ENCODE results near the gene ITPKB.
"Not testable (repeated sequence)": the region's sequence is repeated elsewhere in the genome, so short reads cannot be mapped to it uniquely, and the experiment has no call there.

The ITPKB gene

GRCh38 chr1:226598955-226599354 is 140.1 kb downstream of the ITPKB start:
- not testable (repeated sequence) for DNase-seq

DNA sequence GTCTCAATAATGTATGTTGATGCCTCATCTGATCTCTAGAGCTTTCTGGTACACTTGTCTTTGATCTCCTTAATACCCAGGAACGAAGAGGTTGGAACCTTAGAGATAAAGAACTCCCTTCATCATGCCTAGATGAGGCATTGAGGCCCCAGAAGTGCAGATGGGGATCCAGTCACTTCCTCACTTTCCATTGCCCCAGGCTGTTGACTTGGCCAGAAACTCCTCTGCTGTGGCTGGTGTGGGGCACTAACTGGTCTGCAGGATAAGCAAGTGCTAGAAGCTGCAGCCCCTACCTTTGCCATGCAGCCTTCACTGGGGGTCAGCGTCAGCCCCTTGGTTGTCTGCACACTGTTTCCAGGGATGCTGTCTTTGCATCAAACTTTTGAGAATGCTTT is 140.6 kb downstream of the ITPKB start:
- DNase-seq, result no peak

DNA sequence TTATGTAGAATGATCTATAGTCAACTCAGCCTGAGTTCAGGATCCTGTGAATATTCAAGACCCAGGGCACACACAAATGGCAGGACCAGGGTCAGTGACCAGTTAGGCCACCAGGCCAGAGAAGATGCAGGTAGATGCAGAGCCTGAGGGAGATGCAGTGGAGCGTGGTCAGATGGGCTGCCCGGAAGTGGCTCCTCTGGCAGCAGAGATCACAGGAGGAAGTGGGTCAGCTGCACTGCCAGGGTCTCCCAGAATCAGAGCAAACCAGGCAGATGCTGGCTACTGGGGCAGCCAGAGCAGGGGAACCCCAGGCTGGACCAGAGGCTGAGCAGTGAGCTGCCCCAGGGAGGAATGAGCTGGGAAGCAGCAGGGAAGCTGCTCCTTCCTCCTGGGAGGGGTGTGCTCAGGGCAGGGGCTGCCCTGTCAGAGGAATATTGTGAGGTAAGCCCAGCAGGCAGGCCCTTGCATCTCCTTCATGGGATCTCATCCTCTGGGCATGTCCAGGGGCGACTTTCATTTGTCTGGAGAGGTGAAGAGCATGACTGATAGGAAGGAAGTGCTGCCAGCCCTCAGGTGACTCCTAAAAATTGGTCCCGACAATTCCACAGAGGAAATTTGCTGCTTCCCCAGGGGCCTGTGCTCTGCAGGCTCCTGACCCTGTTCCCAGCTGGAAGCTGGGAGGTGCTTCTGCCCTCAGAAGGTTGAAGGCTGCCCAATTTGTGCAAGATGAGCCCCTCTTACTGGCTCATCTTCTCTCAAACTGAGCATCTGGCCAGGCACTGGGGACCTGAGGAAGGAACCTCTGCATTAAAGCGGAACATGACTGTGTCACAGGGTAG is 141.2 kb downstream of the ITPKB start:
- no peak for DNase-seq

DNA sequence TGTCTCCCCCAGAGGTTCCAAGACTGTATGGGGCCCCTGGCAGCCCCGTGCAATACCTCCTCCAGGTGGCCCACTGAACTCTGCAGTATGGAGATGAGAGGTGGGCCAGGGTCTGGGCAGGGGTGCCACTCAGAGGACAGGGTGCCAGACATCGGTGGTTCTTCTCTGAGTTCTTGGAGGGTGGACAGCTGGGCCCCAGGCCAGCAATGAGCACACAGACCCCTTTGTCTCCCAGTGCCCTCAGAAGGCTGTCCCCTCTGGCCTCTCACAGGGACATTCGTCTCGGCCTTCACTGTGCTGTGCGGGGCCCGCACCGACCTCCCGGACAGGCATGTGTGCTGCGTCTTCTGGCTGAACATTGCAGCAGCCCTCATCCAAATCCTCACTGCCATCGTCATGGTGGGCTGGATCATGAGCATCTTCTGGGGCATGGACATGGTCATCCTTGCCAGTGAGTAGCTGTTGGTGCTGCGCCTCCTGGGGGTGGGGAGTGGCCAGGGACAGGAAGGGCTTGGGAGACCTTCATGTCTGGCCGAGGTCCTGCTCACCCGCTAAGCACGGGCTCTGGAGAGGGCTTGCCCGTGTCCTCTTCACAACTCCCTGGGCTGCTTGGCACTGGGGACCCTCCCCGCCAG is 142.4 kb downstream of the ITPKB start:
- no peak for DNase-seq

GRCh38 chr1:226593541-226593940 is 145.5 kb downstream of the ITPKB start:
- DNase-seq, result no peak

- DNase-seq, result no peak
Observed at GRCh38 chr1:226590614-226591013, 148.5 kb downstream of the ITPKB start.

GRCh38 chr1:226589008-226589733 is 149.9 kb downstream of the ITPKB start:
- DNase-seq, result no peak

DNA sequence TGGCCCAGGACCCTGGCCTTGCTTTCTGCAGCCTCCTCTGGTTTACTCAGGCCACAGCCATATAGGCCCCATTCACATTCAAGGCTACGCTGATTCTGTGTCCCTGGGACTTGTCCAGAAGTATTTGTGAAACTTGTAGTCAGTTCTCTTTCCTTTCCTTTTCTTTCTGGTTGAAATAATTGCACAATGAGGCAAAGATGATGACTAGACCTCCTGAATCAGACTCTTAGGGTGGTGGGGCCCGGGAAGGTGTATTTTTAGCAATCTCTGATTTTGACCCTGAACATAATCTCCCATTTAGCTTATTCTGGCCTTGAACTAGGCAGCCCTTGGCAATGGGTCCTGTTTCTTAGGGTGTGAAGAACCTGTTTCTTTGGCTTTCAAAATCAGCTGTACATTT is 150.6 kb downstream of the ITPKB start:
- DNase-seq, result no peak

GRCh38 chr1:226586650-226587422 is 152.2 kb downstream of the ITPKB start:
- no peak for DNase-seq

DNA sequence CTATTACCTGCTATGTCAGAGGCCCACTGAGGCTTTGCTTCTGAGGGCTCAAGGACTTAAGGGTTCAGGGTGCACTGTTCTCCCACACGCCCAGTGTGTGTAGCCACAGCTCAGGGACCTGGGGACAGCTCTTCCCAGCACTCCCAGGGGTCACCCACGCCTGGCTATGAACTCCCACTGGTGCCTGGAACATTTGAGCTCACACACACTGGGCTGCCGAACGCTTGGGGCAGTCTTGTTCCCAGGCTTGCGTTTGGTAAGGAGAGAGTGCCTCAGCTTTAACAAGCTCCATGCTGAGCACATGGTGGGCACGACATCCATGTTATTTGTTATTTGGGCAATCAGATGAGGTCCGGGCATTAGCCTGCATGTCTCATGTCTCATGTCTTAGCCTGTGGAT is 153.0 kb downstream of the ITPKB start:
- DNase-seq, result no peak

DNA sequence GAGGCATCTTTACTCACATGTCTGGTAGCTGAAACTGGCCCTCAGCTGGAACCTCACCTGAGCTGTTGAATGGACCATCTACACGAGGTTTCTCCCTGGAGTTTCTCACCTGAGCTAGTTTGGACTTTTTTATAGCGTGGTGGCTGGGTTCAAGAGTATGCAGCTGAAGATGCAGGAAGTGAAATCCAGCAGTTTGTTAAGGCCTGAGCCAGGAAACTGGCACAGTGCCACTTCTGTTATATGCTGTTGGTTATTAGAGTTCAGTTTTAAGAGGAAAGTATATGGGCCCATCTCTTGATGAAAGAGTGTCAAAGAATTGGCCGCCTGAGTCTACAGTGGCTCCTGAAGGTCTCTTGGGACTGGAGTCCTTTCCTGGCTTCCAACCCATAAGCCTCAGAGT is 154.9 kb downstream of the ITPKB start:
- no peak for DNase-seq

DNA sequence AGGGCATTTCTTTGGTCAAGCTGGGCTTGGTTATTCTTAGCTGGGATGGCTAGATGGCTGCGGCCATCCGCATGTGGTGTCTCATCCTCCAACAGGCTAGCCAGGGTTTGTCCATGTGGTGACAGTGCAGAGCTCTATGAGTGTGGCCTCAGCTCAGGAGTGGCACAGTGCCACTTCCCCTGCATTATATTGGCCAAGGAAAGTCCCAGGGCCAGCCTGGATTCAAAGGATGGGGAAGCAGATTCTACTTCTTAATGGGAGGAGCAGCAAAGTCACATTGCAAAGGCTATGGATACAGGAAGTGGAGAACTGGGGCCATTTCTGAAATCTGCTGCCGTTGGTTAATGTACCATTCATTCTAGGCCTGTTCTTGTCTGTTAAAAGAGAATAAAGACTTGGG is 156.1 kb downstream of the ITPKB start:
- no peak for DNase-seq
